GM12873 (cell line): ENCODE measurements around the gene ANG.

Experiments used
- TF ChIP-seq, protein P1 (sequence below): IDR thresholded peaks from 2 replicates; pipeline ENCODE4 v1.5.1; 2012; ENCODE audit warnings: low read depth, mild to moderate bottlenecking, moderate library complexity, low read length, control low read depth; ENCODE audit not compliant: insufficient read depth; ENCODE audit errors: missing control alignments

The ANG gene

GRCh38 chr14:20667957-20668356, 20.6 kb upstream of the ANG start:
- TF ChIP-seq, protein P1, sequence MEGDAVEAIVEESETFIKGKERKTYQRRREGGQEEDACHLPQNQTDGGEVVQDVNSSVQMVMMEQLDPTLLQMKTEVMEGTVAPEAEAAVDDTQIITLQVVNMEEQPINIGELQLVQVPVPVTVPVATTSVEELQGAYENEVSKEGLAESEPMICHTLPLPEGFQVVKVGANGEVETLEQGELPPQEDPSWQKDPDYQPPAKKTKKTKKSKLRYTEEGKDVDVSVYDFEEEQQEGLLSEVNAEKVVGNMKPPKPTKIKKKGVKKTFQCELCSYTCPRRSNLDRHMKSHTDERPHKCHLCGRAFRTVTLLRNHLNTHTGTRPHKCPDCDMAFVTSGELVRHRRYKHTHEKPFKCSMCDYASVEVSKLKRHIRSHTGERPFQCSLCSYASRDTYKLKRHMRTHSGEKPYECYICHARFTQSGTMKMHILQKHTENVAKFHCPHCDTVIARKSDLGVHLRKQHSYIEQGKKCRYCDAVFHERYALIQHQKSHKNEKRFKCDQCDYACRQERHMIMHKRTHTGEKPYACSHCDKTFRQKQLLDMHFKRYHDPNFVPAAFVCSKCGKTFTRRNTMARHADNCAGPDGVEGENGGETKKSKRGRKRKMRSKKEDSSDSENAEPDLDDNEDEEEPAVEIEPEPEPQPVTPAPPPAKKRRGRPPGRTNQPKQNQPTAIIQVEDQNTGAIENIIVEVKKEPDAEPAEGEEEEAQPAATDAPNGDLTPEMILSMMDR, result no peak

GRCh38 chr14:20668969-20669368, 19.6 kb upstream of the ANG start:
- TF ChIP-seq, protein P1, result no peak

DNA sequence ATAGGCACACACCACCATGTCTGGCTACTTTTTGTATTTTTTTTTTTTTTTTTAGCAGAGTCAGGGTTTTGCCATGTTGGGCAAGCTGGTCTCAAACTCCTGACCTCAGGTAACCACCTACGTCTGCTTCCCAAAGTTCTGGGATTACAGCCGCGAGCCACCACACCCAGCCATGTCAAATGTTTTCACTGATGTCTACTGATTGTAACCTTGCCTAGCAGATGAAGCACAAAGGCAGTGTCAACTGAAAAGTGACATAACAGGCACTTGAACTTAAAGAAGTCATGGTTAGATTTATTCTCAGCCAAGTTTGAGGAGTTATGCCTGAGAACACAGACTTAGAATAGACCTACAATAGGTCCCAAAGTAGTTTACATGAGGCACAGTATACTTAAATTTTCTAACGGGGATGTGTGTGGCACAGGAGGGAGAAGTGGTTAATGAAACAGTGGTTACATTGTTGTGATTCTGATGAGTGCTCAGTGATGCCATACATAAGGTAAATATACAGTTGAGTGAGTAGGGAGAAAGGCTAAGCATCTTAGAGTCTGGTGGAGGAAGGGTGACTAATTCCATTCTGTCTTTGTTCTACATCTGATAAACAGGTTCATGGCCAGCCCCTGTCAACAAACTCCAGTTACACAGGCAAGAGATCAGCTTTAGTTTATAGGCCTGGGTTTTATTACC, 16.8 kb upstream of the ANG start:
- TF ChIP-seq, protein P1, result no peak

DNA sequence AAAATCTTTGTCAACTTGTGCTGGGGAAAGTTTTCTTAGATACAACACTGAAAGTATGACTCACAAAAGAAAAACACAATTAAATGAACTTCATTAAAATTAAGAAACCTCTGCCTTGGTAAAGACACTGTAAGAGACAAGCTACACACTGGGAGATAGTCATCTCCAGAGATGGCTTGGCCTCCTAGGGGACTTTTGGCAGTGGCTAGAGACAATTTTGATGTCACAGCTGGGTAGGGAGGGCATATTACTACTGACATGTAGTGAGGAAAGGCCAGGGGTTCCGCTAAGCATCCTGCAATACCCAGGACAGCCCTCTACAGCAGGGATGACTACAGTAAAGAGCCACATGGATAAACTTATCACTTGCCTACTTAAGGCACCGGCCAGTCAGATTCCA, 12.9 kb upstream of the ANG start:
- TF ChIP-seq, protein P1, result no peak

GRCh38 chr14:20676072-20676471, 12.5 kb upstream of the ANG start:
- TF ChIP-seq, protein P1, result no peak

DNA sequence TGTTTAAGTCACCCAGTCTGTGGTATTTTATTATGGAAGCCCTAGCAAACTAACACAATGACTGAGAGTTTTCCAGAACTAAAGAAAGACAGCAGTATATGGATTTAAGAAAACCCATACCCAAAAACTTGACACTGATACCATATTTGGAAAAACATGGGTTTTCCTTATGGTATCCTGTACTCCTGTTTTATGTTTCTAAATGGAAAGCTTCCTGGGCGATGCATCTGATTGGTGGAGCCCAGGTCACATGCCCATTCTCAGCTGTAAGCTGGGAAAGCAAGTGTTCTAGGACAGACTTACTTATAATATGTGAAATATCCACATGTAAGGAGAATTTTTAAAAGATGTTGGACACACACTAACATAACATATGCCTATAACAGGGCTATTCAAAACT, 8.7 kb upstream of the ANG start:
- TF ChIP-seq, protein P1, result no peak

DNA sequence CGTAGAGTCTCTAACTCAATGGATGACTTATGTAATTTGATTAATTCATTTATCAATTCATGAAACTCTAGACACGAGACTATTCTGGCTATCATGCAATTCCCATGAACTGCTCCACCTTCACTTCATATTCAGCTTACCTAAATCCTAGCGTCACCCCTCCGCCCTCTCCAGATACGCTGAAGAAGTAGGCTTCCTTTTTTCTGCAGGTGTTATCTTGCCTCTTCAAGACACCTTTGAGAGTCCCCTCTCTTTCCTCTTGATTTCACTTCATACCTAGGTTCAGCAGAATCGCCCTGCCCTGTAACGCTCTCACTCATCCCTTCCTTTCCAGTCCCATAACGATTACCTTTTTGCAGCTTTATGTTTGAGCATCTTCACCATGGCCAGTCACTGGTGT, 8.2 kb upstream of the ANG start:
- TF ChIP-seq, protein P1, result no peak
